OCI-LY1 (cell line): ENCODE results near the gene TRAPPC12.
"Not testable (repeated sequence)": the region's sequence is repeated elsewhere in the genome, so short reads cannot be mapped to it uniquely, and the experiment has no call there.

Experiments
- H2AFZ ChIP-seq: fragments of 200-600 bp; sonication (generic), shearing (Covaris generic); 2 replicates; pipeline ENCODE4 v1.6.0; 2014; ENCODE audit warnings: antibody characterized with exemption, mild to moderate bottlenecking, low read length
- H3F3A ChIP-seq: fragments of 200-600 bp; sonication (generic), shearing (Covaris generic); 2 replicates; pipeline ENCODE4 v1.6.0; 2014; ENCODE audit warnings: mild to moderate bottlenecking, antibody characterized with exemption, low read length, moderate library complexity; ENCODE audit not compliant: insufficient read depth
- H3K27ac ChIP-seq: fragments of 200-600 bp; sonication (generic); 2 replicates; pipeline ENCODE4 v1.5.1; 2014; ENCODE audit warnings: low read length, mixed run types, mild to moderate bottlenecking, low read depth; ENCODE audit not compliant: poor library complexity, severe bottlenecking
- H3K27me3 ChIP-seq: fragments of 200-600 bp; sonication (generic); 2 replicates; pipeline ENCODE4 v1.6.0; 2014; ENCODE audit warnings: antibody characterized with exemption, mild to moderate bottlenecking, low read length, moderate library complexity; ENCODE audit not compliant: insufficient read depth
- H3K36me3 ChIP-seq: fragments of 200-600 bp; sonication (generic); 2 replicates; pipeline ENCODE4 v1.6.1; 2014; ENCODE audit warnings: mild to moderate bottlenecking, antibody characterized with exemption, low read length, moderate library complexity, mixed read lengths; ENCODE audit not compliant: insufficient read depth
- H3K4me1 ChIP-seq: fragments of 200-600 bp; sonication (generic); 2 replicates; pipeline ENCODE4 v1.5.1; 2014; ENCODE audit warnings: mild to moderate bottlenecking, low read length, moderate library complexity; ENCODE audit not compliant: insufficient read depth, severe bottlenecking
- H3K4me2 ChIP-seq: fragments of 200-600 bp; sonication (generic), shearing (Covaris generic); 2 replicates; pipeline ENCODE4 v1.6.1; 2014; ENCODE audit warnings: low read length
- H3K4me3 ChIP-seq: fragments of 200-600 bp; sonication (generic); 2 replicates; pipeline ENCODE4 v1.5.1; 2014; ENCODE audit warnings: low read length, low read depth, mild to moderate bottlenecking, mixed read lengths; ENCODE audit not compliant: poor library complexity, severe bottlenecking
- H3K79me2 ChIP-seq: fragments of 200-600 bp; shearing (Covaris generic); 2 replicates; pipeline ENCODE4 v1.6.1; 2016; ENCODE audit warnings: mixed run types, low read length, mixed read lengths; ENCODE audit not compliant: insufficient read depth
- H3K9ac ChIP-seq: fragments of 200-600 bp; sonication (generic), shearing (Covaris generic); 2 replicates; pipeline ENCODE4 v1.6.1; 2014; ENCODE audit warnings: mild to moderate bottlenecking, low read length, mixed read lengths
- H3K9me2 ChIP-seq: fragments of 200-600 bp; sonication (generic), shearing (Covaris generic); 2 replicates; pipeline ENCODE4 v1.6.1; 2014; ENCODE audit warnings: low read depth, mild to moderate bottlenecking, low read length, mixed read lengths
- H3K9me3 ChIP-seq: fragments of 200-600 bp; shearing (Covaris generic); 2 replicates; pipeline ENCODE4 v1.6.1; 2014; ENCODE audit warnings: low read length, mixed read lengths
- H4K20me1 ChIP-seq: fragments of 200-600 bp; sonication (generic), shearing (Covaris generic); 2 replicates; pipeline ENCODE4 v1.6.0; 2016; ENCODE audit warnings: mild to moderate bottlenecking, low read length; ENCODE audit not compliant: insufficient read depth
- EZH2 ChIP-seq: fragments of 200-600 bp; sonication (generic), shearing (Covaris generic); IDR thresholded peaks from 2 replicates; pipeline ENCODE4 v1.8.0; 2017; ENCODE audit warnings: borderline replicate concordance, mixed run types, mild to moderate bottlenecking, antibody characterized with exemption, low read length, moderate library complexity, mixed read lengths
- TF ChIP-seq, protein P1 (sequence below): fragments of 200-600 bp; sonication (generic), shearing (Covaris generic); IDR thresholded peaks from 2 replicates; pipeline ENCODE4 v1.5.1; 2017; ENCODE audit warnings: mild to moderate bottlenecking, antibody characterized with exemption, low read length, moderate library complexity, mixed read lengths

TRAPPC12 gene

DNA sequence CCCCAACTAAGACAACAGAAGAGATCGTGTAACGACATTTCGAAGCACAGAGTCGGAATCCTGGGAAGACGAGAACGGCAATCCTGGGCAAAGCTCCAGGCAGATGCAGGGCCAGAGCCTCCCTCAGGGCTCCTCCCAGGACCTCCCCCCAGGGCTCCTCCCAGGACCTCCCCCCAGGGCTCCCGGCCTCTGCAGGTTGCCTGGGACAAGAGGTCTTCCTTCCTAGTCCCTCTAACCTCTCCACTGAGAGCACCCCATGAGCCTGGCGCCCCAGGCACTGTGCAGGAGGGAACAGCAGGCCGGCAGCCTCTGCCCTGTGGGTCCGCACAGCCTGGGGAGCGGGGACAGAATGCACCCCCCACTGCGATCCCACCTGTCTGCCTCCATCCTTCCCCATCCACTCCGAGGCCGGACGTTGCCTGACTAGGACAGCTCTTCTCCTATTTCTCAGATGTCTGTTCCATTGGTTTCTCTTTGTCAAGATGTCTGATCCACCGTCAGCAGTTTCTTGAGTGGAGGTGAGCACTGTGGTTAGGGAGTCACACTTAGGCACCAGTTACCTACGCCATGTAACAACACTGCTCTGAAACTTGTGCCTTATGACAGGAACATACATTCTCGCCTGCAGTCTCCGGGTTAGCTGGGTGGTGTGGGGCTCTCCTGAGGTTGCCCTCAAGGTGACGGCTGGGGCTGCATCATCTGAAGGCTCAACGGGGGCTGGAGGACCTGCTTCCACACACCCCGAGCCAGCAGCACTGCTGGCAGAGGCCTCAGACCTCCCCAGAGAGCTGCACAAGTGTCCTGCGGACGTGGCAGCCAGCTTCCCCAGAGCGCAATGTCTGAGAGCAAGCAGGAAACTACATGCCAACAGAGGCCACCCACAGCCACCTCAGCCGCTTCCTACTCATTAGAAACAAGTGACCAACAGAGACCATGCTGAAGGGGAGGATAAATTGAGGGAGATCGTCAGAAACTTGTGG, 111.0 kb downstream of the TRAPPC12 start:
- Histone ChIP-seq H3K27ac (peak overlapping the region; percentile 59), H3K4me2 (peak overlapping the region; percentile 35; the same call in 1 of the 2 replicates), H3K36me3 (peaks cover 7% of the 10 kb centered on the region; the same call in 1 of the 2 replicates)

DNA sequence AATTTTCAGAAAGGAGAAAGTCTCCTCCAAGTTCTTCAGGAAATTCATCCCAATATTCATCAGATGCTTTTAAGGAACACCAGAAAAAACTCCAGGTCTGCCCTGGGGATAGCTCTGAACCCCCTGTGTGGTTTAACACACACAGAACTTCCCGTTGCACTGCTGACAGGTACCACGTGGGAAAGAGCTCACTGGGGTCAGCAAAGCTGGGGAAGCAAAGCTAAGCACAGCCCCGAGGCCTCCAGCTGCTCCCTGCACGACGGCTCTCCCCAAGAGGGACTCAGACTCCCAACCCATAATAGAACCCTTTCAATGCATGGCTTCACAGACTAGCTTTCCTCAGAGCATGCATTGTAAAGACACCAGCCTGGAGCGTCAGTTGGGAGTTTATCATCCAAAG, 111.8 kb downstream of the TRAPPC12 start:
- H3K27me3 ChIP-seq, result no peaks in the 10 kb centered on the region
- H3K36me3 ChIP-seq, result peaks cover 13% of the 10 kb centered on the region; the same call in 1 of the 2 replicates
- H2AFZ ChIP-seq, result no peak overlapping the region
- H3K9me3 ChIP-seq, result no peaks in the 10 kb centered on the region
- no peaks in the 10 kb centered on the region for H3K9me2 ChIP-seq
- no peak overlapping the region for H3K27ac ChIP-seq
- H3K9ac ChIP-seq, result no peak overlapping the region; the same call in 1 of the 2 replicates
- no peak overlapping the region for H3K4me3 ChIP-seq
- no peak overlapping the region; the same call in 1 of the 2 replicates for H3K4me2 ChIP-seq
- no peaks in the 10 kb centered on the region for H3F3A ChIP-seq
- H4K20me1 ChIP-seq, result no peaks in the 10 kb centered on the region
- TF ChIP-seq EZH2, result no peak
- TF ChIP-seq, protein P1, sequence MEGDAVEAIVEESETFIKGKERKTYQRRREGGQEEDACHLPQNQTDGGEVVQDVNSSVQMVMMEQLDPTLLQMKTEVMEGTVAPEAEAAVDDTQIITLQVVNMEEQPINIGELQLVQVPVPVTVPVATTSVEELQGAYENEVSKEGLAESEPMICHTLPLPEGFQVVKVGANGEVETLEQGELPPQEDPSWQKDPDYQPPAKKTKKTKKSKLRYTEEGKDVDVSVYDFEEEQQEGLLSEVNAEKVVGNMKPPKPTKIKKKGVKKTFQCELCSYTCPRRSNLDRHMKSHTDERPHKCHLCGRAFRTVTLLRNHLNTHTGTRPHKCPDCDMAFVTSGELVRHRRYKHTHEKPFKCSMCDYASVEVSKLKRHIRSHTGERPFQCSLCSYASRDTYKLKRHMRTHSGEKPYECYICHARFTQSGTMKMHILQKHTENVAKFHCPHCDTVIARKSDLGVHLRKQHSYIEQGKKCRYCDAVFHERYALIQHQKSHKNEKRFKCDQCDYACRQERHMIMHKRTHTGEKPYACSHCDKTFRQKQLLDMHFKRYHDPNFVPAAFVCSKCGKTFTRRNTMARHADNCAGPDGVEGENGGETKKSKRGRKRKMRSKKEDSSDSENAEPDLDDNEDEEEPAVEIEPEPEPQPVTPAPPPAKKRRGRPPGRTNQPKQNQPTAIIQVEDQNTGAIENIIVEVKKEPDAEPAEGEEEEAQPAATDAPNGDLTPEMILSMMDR, result no peak
- H3K4me1 ChIP-seq, result peaks cover 48% of the 10 kb centered on the region
- no peaks in the 10 kb centered on the region for H3K79me2 ChIP-seq

More for the DNA sequence above, 111.0 kb downstream of the TRAPPC12 start:
- Histone ChIP-seq H3K9me3 (no peaks in the 10 kb centered on the region), H3K79me2 (no peaks in the 10 kb centered on the region), H3K27me3 (no peaks in the 10 kb centered on the region), H3F3A (no peaks in the 10 kb centered on the region), H4K20me1 (no peaks in the 10 kb centered on the region), H3K9me2 (no peaks in the 10 kb centered on the region), H2AFZ (no peak overlapping the region), H3K4me3 (no peak overlapping the region), H3K4me1 (peaks cover 48% of the 10 kb centered on the region), H3K9ac (no peak overlapping the region)
- TF ChIP-seq EZH2, result no peak
- TF ChIP-seq, protein P1, result no peak

DNA sequence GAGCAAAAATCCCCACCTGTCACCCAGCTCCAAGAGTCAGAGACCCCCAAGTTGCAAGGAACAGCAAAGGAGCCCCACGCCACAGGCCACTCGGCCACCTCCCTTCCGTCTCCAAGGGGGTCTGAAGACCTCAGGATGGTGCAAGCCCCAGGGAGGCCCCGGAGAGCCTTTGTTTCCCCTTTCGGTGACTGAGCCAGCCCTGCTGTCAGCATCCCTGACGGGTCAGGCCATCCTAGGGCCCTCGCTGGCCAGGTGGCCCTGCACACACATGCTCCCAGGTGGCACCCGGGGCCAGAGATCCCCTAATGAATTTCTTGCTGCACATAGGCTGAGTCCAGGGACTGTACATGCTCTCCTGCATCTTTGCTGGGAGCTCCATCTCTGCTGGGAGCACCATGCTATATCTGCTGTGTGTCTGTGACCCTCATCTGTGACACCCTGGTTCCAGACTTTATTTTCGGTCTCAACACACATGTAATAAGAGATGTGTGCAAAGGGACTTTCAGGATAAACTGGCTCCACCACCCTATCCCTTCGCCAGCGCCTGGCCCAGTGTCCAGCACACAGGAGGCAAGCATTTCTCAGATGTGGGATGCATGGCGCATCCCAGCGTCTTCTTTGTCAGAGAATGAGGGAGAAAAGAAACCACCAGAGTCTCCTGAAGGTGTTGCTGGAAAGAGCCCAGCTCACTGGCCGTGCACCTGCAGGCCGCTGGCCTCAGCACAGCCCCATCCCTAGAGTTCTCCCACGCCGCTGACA, 112.4 kb downstream of the TRAPPC12 start:
- Histone ChIP-seq H3K4me1 (peaks cover 48% of the 10 kb centered on the region), H3F3A (no peaks in the 10 kb centered on the region), H2AFZ (no peak overlapping the region), H3K4me3 (no peak overlapping the region), H3K4me2 (no peak overlapping the region), H3K79me2 (no peaks in the 10 kb centered on the region), H3K9ac (no peak overlapping the region), H4K20me1 (no peaks in the 10 kb centered on the region), H3K27ac (no peak overlapping the region), H3K9me2 (no peaks in the 10 kb centered on the region), H3K27me3 (no peaks in the 10 kb centered on the region), H3K36me3 (peaks cover 17% of the 10 kb centered on the region; the same call in 1 of the 2 replicates), H3K9me3 (no peaks in the 10 kb centered on the region)
- TF ChIP-seq EZH2, result no peak

DNA sequence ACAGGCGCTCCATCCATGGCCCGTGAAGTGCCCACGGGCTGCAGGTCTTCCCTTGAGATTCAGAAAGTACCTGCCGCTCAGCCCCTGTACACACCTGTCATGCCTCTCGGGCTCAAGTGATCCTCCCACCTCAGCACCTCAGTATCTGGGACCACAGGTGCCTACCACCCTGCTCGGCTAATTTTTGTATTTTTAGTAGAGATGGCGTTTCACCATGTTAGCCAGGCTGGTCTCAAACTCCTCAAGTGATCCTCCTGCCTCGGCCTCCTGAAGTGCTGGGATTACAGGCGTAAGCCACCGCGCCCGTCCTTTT, 112.9 kb downstream of the TRAPPC12 start:
- Histone ChIP-seq H3K4me1 (peaks cover 43% of the 10 kb centered on the region), H3K36me3 (peaks cover 23% of the 10 kb centered on the region)
- H3K4me2 ChIP-seq, H3K9ac ChIP-seq, H3K79me2 ChIP-seq, H3K9me3 ChIP-seq, H3F3A ChIP-seq, H3K9me2 ChIP-seq, H4K20me1 ChIP-seq, H3K27ac ChIP-seq, H2AFZ ChIP-seq, H3K27me3 ChIP-seq, H3K4me3 ChIP-seq: not testable (repeated sequence)
